ENCODE measurements around the gene CIRBP. TPM values are rescaled to one million over a fixed set of nuclear protein-coding genes. Genes with fewer than 3 reads are reported as not detected.

Gene CIRBP
- total and polyA plus RNA-seq, 9 of the 15 experiments (the other 6 are each of a cell fraction or from before 2014, with no cell fraction given), result 20.5 to 327 (median 176) TPM

- TF ChIP-seq ZBTB12 (CRISPR knock-in tag; IDR thresholded peaks at IDR 0.05) (no peak), OTX1 (CRISPR knock-in tag; IDR thresholded peaks at IDR 0.05) (no peak), RCOR1 (IDR thresholded peaks at IDR 0.05; ENCODE audit: borderline replicate concordance in 1 of 2, low read depth in 2 of 2, low read length in 2 of 2) (no peak), FOXP4 (CRISPR knock-in tag; IDR thresholded peaks at IDR 0.05; ENCODE audit: borderline replicate concordance) (0 out of 2 replicates have a peak, but pooled peaks have one; percentile 49), TCF3 (CRISPR knock-in tag; IDR thresholded peaks at IDR 0.05) (0 out of 2 replicates have a peak, but pooled peaks have one; percentile 7), MYC (IDR thresholded peaks at IDR 0.05; ENCODE audit: low read depth, low read length) (no peak), MYC (CRISPR knock-in tag; IDR thresholded peaks at IDR 0.05; ENCODE audit: borderline replicate concordance, low read depth) (peak; percentile 90; the same call in 1 of the 2 replicates), CTBP1 (IDR thresholded peaks at IDR 0.05; ENCODE audit: borderline replicate concordance) (no peak), NRF1 (conservative IDR thresholded peaks at IDR 0.05 in 1 of 2, IDR thresholded peaks at IDR 0.05 in 1 of 2) (peak; percentile 85 to 88), ZNF699 (CRISPR knock-in tag; IDR thresholded peaks at IDR 0.05; ENCODE audit: insufficient replicate concordance) (no peak), ZBTB5 (IDR thresholded peaks at IDR 0.05) (no peak), ARID1B (IDR thresholded peaks at IDR 0.05) (peak; percentile 45; the same call in 1 of the 2 replicates), SRSF1 (IDR thresholded peaks at IDR 0.05; ENCODE audit: low read depth, low read length) (0 out of 2 replicates have a peak, but pooled peaks have one; percentile 83), PHB (CRISPR knock-in tag; IDR thresholded peaks at IDR 0.05) (peak; percentile 89; the same call in 1 of the 2 replicates), ZSCAN32 (CRISPR knock-in tag; IDR thresholded peaks at IDR 0.05) (no peak; the same call in 1 of the 2 replicates), BRF1 (IDR thresholded peaks at IDR 0.05; ENCODE audit: borderline replicate concordance, extremely low read depth, insufficient read length) (no peak), YBX1 (IDR thresholded peaks at IDR 0.05) (no peak), CHD2 (IDR thresholded peaks at IDR 0.05; ENCODE audit: low read depth, low read length) (peak; percentile 97), ZFX (CRISPR knock-in tag; IDR thresholded peaks at IDR 0.05) (peak; percentile 96; the same call in 1 of the 2 replicates), ID3 (CRISPR knock-in tag; IDR thresholded peaks at IDR 0.05) (no peak), ID3 (tag; IDR thresholded peaks at IDR 0.05) (peak; percentile 39; the same call in 1 of the 2 replicates), ZNF830 (CRISPR knock-in tag; IDR thresholded peaks at IDR 0.05) (peak; percentile 94), ZNF589 (CRISPR knock-in tag; IDR thresholded peaks at IDR 0.05; ENCODE audit: low read depth) (no peak), ZNF124 (CRISPR knock-in tag; IDR thresholded peaks at IDR 0.05) (no peak), MEF2D (tag; conservative IDR thresholded peaks at IDR 0.05; ENCODE audit: low read depth) (no peak), ETV1 (tag; conservative IDR thresholded peaks at IDR 0.05; ENCODE audit: low read depth) (no peak)
These were observed 5.7 kb downstream of the CIRBP start (continued) for GRCh38 chr19:1274852-1275259.

Data from K562 (cell line).